SK-N-SH (cell line): ENCODE measurements around the gene ARHGAP5. TPM values are rescaled to one million over a fixed set of nuclear protein-coding genes. Genes with fewer than 3 reads are reported as not detected.

Experiments
- CTCF ChIA-PET: fragments of 300-600, 350-600 bp; formaldehyde crosslinking; extraction: SDS; loops from one replicate; lab custom pipeline; 2021; lab: Yijun Ruan, JAX
- POLR2A ChIA-PET: fragments of 350-600 bp; sonication (Branson Sonifier 250); formaldehyde crosslinking; extraction: SDS; loops from one replicate; lab custom pipeline; 2020; ENCODE audit warnings: antibody characterized with exemption, inconsistent platforms; lab: Yijun Ruan, JAX
- DNase-seq: peaks from one replicate; pipeline ENCODE4 v3.0.0; 2012
- H2AFZ ChIP-seq: fragments of 200-600 bp; sonication (generic); 2 replicates; pipeline ENCODE4 v1.8.1; 2016; ENCODE audit warnings: antibody characterized with exemption, mild to moderate bottlenecking, low read depth
- H3F3A ChIP-seq: fragments of 200-600 bp; sonication (generic); replicated peaks from 2 replicates; pipeline ENCODE3; 2016; ENCODE audit warnings: antibody characterized with exemption, mild to moderate bottlenecking; ENCODE audit not compliant: insufficient read depth
- H3K27ac ChIP-seq, 2 experiments: fragments of 200-500 bp in 1 of 2; fragments of 200-600 bp in 1 of 2; sonication (Bioruptor generic) in 1 of 2; sonication (generic), shearing (Covaris generic) in 1 of 2; 2 replicates each; pipeline versions ENCODE4 v1.5.1 to v1.6.1; 2014 to 2016; ENCODE audit warnings: low read depth in 2 of 2, inconsistent platforms in 1 of 2, low read length in 1 of 2, mild to moderate bottlenecking in 1 of 2, mixed read lengths in 1 of 2
- H3K27me3 ChIP-seq: fragments of 200-600 bp; sonication (generic), shearing (Covaris generic); 2 replicates; pipeline ENCODE4 v1.6.1; 2016; ENCODE audit warnings: mixed run types; ENCODE audit not compliant: insufficient read depth
- H3K36me3 ChIP-seq, 2 experiments: fragments of 200-500 bp in 1 of 2; fragments of 200-600 bp in 1 of 2; sonication (Bioruptor generic) in 1 of 2; sonication (generic) in 1 of 2; replicated peaks in 1 of 2; 2 replicates each; pipeline versions ENCODE3 to v1.5.1; 2014 to 2016; ENCODE audit warnings: low read length in 1 of 2, mild to moderate bottlenecking in 1 of 2; ENCODE audit not compliant: insufficient read depth in 2 of 2, control insufficient read depth in 1 of 2
- H3K4me1 ChIP-seq, 2 experiments: fragments of 200-500 bp in 1 of 2; fragments of 200-600 bp in 1 of 2; sonication (Bioruptor generic) in 1 of 2; sonication (generic), shearing (Covaris generic) in 1 of 2; 2 replicates each; pipeline versions ENCODE4 v1.5.1 to v1.6.1; 2014 to 2016; ENCODE audit warnings: low read depth in 1 of 2, low read length in 1 of 2, mixed run types in 1 of 2; ENCODE audit not compliant: insufficient read depth in 2 of 2, control insufficient read depth in 1 of 2
- H3K4me2 ChIP-seq: fragments of 200-600 bp; sonication (generic), shearing (Covaris generic); 2 replicates; pipeline ENCODE4 v1.6.1; 2017; ENCODE audit warnings: mixed run types
- H3K4me3 ChIP-seq, 2 experiments: fragments of 200-500 bp in 1 of 2; fragments of 200-600 bp in 1 of 2; sonication (Bioruptor generic) in 1 of 2; sonication (generic), shearing (Covaris generic) in 1 of 2; 2 replicates each; pipeline versions ENCODE4 v1.5.1 to v1.8.1; 2014 to 2016; ENCODE audit warnings: low read depth in 2 of 2, inconsistent platforms in 1 of 2, low read length in 1 of 2, mild to moderate bottlenecking in 1 of 2, mixed read lengths in 1 of 2, moderate library complexity in 1 of 2
- H3K79me2 ChIP-seq: fragments of 200-600 bp; sonication (generic); 2 replicates; pipeline ENCODE4 v1.8.1; 2017; ENCODE audit warnings: mild to moderate bottlenecking; ENCODE audit not compliant: insufficient read depth
- H3K9ac ChIP-seq: fragments of 200-600 bp; sonication (generic); 2 replicates; pipeline ENCODE4 v1.6.1; 2017; ENCODE audit warnings: mixed run types
- H3K9me2 ChIP-seq: fragments of 200-600 bp; sonication (generic); 2 replicates; pipeline ENCODE4 v1.6.1; 2017; ENCODE audit warnings: mixed run types
- H3K9me3 ChIP-seq: fragments of 200-600 bp; sonication (generic); 2 replicates; pipeline ENCODE4 v1.6.1; 2017; ENCODE audit warnings: mixed run types, mild to moderate bottlenecking, moderate library complexity
- H4K20me1 ChIP-seq: fragments of 200-600 bp; sonication (generic); 2 replicates; pipeline ENCODE4 v1.6.1; 2017; ENCODE audit warnings: mild to moderate bottlenecking, mixed run types; ENCODE audit not compliant: insufficient read depth
- EP300 ChIP-seq, 2 experiments: IDR thresholded peaks; 2 replicates each; pipeline versions ENCODE4 v1.4.0 to v1.6.1; 2012; ENCODE audit warnings: borderline replicate concordance in 1 of 2, low read depth in 1 of 2, low read length in 1 of 2
- EZH2phosphoT487 ChIP-seq: fragments of 200-600 bp; sonication (generic); IDR thresholded peaks from 2 replicates; pipeline ENCODE4 v1.6.1; 2017; ENCODE audit warnings: low read depth, mixed run types, mild to moderate bottlenecking, antibody characterized with exemption, moderate library complexity, borderline replicate concordance
- FOSL2 ChIP-seq: IDR thresholded peaks from 2 replicates; pipeline ENCODE4 v1.4.0; 2012; ENCODE audit warnings: low read depth, mild to moderate bottlenecking, moderate library complexity, borderline replicate concordance
- FOXJ3 ChIP-seq: sonication (generic); formaldehyde crosslinking; IDR thresholded peaks from 2 replicates; pipeline ENCODE4 v1.5.1; 2020; ENCODE audit warnings: mild to moderate bottlenecking, missing genetic modification reagents
- GABPA ChIP-seq: IDR thresholded peaks from 2 replicates; pipeline ENCODE4 v1.4.0; 2012; ENCODE audit warnings: low read depth, mild to moderate bottlenecking
- GATA2 ChIP-seq: sonication (generic); formaldehyde crosslinking; IDR thresholded peaks from 2 replicates; pipeline ENCODE4 v1.5.0; 2020; ENCODE audit warnings: mild to moderate bottlenecking, missing genetic modification reagents
- JUND ChIP-seq: IDR thresholded peaks from 2 replicates; pipeline ENCODE4 v1.4.0; 2012
- MEF2A ChIP-seq: IDR thresholded peaks from 2 replicates; pipeline ENCODE4 v1.4.0; 2012; ENCODE audit warnings: low read depth, borderline replicate concordance
- NFIC ChIP-seq: IDR thresholded peaks from 2 replicates; pipeline ENCODE4 v1.4.0; 2012; ENCODE audit warnings: borderline replicate concordance
- POLR2AphosphoS5 ChIP-seq: IDR thresholded peaks from 2 replicates; pipeline ENCODE4 v1.6.1; 2012; ENCODE audit warnings: low read depth, low read length
- RXRA ChIP-seq: IDR thresholded peaks from 2 replicates; pipeline ENCODE4 v1.4.0; 2012; ENCODE audit warnings: low read depth, mild to moderate bottlenecking, borderline replicate concordance
- SIN3A ChIP-seq: IDR thresholded peaks from 2 replicates; pipeline ENCODE4 v1.6.1; 2012; ENCODE audit warnings: low read depth, mild to moderate bottlenecking, low read length, moderate library complexity, borderline replicate concordance
- TAF1 ChIP-seq: IDR thresholded peaks from 2 replicates; pipeline ENCODE4 v1.6.1; 2012; ENCODE audit warnings: low read depth, mild to moderate bottlenecking, low read length, moderate library complexity, borderline replicate concordance
- WGBS: methylation state at CpG from one replicate; pipeline ENCODE4 v1.1.6; 2017; ENCODE audit warnings: low lambda C conversion rate; 5-methylcytosine and 5-hydroxymethylcytosine counted together
- polyA plus RNA-seq, 3 experiments: library from polyadenylated mRNA; depleted of rRNA; stranded (reverse); fragments of >200 nt; gene quantifications; 2 replicates each; pipeline ENCODE4 v1.2.3, GENCODE V29; 2012
- TF ChIP-seq, protein P1 (sequence below): IDR thresholded peaks from 2 replicates; pipeline ENCODE4 v1.4.0; 2012; ENCODE audit warnings: low read depth, borderline replicate concordance
- TF ChIP-seq, protein P2 (sequence below): fragments of 150-350 bp; IDR thresholded peaks from 2 replicates; pipeline ENCODE4 v1.6.1; 2016; ENCODE audit warnings: mild to moderate bottlenecking, low read depth, low read length
- TF ChIP-seq, protein P3 (sequence below): IDR thresholded peaks from 2 replicates; pipeline ENCODE4 v1.4.0; 2012; ENCODE audit warnings: low read depth
- TF ChIP-seq, protein P4 (sequence below): fragments of 200-600 bp; sonication (generic); IDR thresholded peaks from 2 replicates; pipeline ENCODE4 v1.6.1; 2017; ENCODE audit warnings: antibody characterized with exemption, mild to moderate bottlenecking, moderate library complexity
- TF ChIP-seq, protein P5 (sequence below): IDR thresholded peaks from 2 replicates; pipeline ENCODE4 v1.4.0; 2012; ENCODE audit warnings: low read depth, borderline replicate concordance

The ARHGAP5 gene
- polyA plus RNA-seq, 1 of the 3 experiments (the other 2 are of a cell fraction) = 7.2 TPM

DNA sequence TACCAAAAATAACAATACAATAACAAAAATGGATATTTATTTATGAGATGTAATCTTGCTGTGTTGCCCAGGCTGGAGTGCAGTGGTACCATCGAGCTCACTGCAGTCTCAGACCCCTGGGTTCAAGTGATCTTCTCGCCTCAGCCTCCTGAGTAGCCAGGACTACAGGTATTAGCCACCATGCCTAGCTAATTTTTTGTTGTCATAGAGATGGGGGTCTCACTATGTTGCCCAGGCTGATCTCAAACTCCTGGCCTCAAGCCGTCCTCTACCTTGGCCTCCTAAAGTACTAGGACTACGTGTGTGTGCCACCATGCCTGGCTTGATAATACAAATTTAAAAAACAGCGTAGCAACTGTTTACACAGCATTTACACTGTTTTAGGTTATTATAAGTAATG is 23.1 kb downstream of the ARHGAP5 start:
- no peaks in the 10 kb centered on the region for H3K9me2 ChIP-seq
- peaks cover 43 to 46% of the 10 kb centered on the region in 2 experiments for H3K36me3 ChIP-seq
- no peak overlapping the region for H2AFZ ChIP-seq
- no peak overlapping the region for H3K27ac ChIP-seq
- 97% methylated on average over 5 of the region's 5 CpGs for WGBS
- no peak overlapping the region for H3K4me2 ChIP-seq
- CTCF ChIA-PET = interaction anchor here (1.0 to 1.6 kb wide), 2 partner anchors 15 to 27 kb away, joined by 3 to 4 read pairs; no protein-coding TSS in a partner anchor
- no peaks in the 10 kb centered on the region for H3K27me3 ChIP-seq
- no peaks in the 10 kb centered on the region for H3K9me3 ChIP-seq
- H3K4me3 ChIP-seq = no peak overlapping the region
- TF ChIP-seq GATA2 (CRISPR knock-in tag) (no peak), POLR2AphosphoS5 (no peak), TAF1 (no peak), NFIC (no peak), FOSL2 (no peak), FOXJ3 (no peak), EZH2phosphoT487 (no peak), EP300 (IDR thresholded peaks at IDR 0.05; ENCODE audit: borderline replicate concordance in 1 of 2, low read depth in 1 of 2, low read length in 1 of 2) (no peak), JUND (no peak), RXRA (no peak), GABPA (no peak), MEF2A (no peak), SIN3A (no peak)
- TF ChIP-seq, protein P1, sequence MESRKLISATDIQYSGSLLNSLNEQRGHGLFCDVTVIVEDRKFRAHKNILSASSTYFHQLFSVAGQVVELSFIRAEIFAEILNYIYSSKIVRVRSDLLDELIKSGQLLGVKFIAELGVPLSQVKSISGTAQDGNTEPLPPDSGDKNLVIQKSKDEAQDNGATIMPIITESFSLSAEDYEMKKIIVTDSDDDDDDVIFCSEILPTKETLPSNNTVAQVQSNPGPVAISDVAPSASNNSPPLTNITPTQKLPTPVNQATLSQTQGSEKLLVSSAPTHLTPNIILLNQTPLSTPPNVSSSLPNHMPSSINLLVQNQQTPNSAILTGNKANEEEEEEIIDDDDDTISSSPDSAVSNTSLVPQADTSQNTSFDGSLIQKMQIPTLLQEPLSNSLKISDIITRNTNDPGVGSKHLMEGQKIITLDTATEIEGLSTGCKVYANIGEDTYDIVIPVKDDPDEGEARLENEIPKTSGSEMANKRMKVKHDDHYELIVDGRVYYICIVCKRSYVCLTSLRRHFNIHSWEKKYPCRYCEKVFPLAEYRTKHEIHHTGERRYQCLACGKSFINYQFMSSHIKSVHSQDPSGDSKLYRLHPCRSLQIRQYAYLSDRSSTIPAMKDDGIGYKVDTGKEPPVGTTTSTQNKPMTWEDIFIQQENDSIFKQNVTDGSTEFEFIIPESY = no peak
- TF ChIP-seq, protein P2, sequence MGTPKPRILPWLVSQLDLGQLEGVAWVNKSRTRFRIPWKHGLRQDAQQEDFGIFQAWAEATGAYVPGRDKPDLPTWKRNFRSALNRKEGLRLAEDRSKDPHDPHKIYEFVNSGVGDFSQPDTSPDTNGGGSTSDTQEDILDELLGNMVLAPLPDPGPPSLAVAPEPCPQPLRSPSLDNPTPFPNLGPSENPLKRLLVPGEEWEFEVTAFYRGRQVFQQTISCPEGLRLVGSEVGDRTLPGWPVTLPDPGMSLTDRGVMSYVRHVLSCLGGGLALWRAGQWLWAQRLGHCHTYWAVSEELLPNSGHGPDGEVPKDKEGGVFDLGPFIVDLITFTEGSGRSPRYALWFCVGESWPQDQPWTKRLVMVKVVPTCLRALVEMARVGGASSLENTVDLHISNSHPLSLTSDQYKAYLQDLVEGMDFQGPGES = no peak
- TF ChIP-seq, protein P3, sequence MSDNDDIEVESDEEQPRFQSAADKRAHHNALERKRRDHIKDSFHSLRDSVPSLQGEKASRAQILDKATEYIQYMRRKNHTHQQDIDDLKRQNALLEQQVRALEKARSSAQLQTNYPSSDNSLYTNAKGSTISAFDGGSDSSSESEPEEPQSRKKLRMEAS = no peak
- TF ChIP-seq, protein P4, sequence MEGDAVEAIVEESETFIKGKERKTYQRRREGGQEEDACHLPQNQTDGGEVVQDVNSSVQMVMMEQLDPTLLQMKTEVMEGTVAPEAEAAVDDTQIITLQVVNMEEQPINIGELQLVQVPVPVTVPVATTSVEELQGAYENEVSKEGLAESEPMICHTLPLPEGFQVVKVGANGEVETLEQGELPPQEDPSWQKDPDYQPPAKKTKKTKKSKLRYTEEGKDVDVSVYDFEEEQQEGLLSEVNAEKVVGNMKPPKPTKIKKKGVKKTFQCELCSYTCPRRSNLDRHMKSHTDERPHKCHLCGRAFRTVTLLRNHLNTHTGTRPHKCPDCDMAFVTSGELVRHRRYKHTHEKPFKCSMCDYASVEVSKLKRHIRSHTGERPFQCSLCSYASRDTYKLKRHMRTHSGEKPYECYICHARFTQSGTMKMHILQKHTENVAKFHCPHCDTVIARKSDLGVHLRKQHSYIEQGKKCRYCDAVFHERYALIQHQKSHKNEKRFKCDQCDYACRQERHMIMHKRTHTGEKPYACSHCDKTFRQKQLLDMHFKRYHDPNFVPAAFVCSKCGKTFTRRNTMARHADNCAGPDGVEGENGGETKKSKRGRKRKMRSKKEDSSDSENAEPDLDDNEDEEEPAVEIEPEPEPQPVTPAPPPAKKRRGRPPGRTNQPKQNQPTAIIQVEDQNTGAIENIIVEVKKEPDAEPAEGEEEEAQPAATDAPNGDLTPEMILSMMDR = no peak
- TF ChIP-seq, protein P5, sequence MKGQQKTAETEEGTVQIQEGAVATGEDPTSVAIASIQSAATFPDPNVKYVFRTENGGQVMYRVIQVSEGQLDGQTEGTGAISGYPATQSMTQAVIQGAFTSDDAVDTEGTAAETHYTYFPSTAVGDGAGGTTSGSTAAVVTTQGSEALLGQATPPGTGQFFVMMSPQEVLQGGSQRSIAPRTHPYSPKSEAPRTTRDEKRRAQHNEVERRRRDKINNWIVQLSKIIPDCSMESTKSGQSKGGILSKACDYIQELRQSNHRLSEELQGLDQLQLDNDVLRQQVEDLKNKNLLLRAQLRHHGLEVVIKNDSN = no peak
- TF ChIP-seq, all 33 proteins: peak for 0
- peaks cover 10 to 19% of the 10 kb centered on the region in 2 experiments; a peak in 3 of 4 replicates for H3K4me1 ChIP-seq
- POLR2A ChIA-PET = no interaction called here
- H3K9ac ChIP-seq = no peak overlapping the region
- peaks cover 100% of the 10 kb centered on the region for H3K79me2 ChIP-seq
- peaks cover 96% of the 10 kb centered on the region for H4K20me1 ChIP-seq
- peaks cover 40% of the 10 kb centered on the region for H3F3A ChIP-seq
- no peak for DNase-seq
